ENCODE results near the gene CDC45. TPM values are rescaled to one million over a fixed set of nuclear protein-coding genes. Genes with fewer than 3 reads are reported as not detected.

Gene CDC45
- total RNA-seq, 1 donor from 2014 or later: 10.0 TPM

- ATAC-seq: no peak
Measured at GRCh38 chr22:19469421-19469820, 10.3 kb upstream of the CDC45 start.

- ATAC-seq: no peak
Measured at GRCh38 chr22:19470010-19470409, 9.7 kb upstream of the CDC45 start.

GRCh38 chr22:19471572-19471971 is 8.1 kb upstream of the CDC45 start:
- no peak for ATAC-seq

- peak; percentile 10 for ATAC-seq
Measured at GRCh38 chr22:19472233-19472632, 7.5 kb upstream of the CDC45 start.

GRCh38 chr22:19473578-19473977 is 6.1 kb upstream of the CDC45 start:
- ATAC-seq: peak; percentile 19

- ATAC-seq: no peak
Measured at GRCh38 chr22:19476023-19476422, 3.7 kb upstream of the CDC45 start.

GRCh38 chr22:19477321-19478044 is 2.2 kb upstream of the CDC45 start:
- no peak for ATAC-seq

GRCh38 chr22:19478045-19478900 is 1.4 kb upstream of the CDC45 start:
- peak; percentile 4 for ATAC-seq

GRCh38 chr22:19478901-19479354 is 792 bp upstream of the CDC45 start, which contains the start of gene UFD1:
UFD1 (minus strand) TSS chr22:19479193; CDS start chr22:19479085, 108 bp downstream.
- ATAC-seq: peak; percentile 72

- ATAC-seq: peak; percentile 1
Measured at GRCh38 chr22:19480173-19480568, 451 bp downstream of the CDC45 start.

- no peak for ATAC-seq
Measured at GRCh38 chr22:19480789-19481188, 1.1 kb downstream of the CDC45 start.

GRCh38 chr22:19482297-19482696 is 2.6 kb downstream of the CDC45 start:
- ATAC-seq: no peak

- no peak for ATAC-seq
Measured at GRCh38 chr22:19483481-19484244, 3.9 kb downstream of the CDC45 start.

GRCh38 chr22:19488285-19488684 is 8.6 kb downstream of the CDC45 start:
- ATAC-seq: no peak

GRCh38 chr22:19488884-19489843 is 9.4 kb downstream of the CDC45 start:
- ATAC-seq: no peak

- ATAC-seq: no peak
Measured at GRCh38 chr22:19490628-19491230, 11.0 kb downstream of the CDC45 start.

- no peak for ATAC-seq
Measured at GRCh38 chr22:19492504-19493174, 12.9 kb downstream of the CDC45 start.

GRCh38 chr22:19494001-19494560 is 14.4 kb downstream of the CDC45 start:
- ATAC-seq: no peak

GRCh38 chr22:19494676-19495173 is 15.0 kb downstream of the CDC45 start:
- no peak for ATAC-seq

Measured in esophagus mucosa (tissue), 1 donor.